ENCODE results near the gene MPZL2.

Gene MPZL2

DNA sequence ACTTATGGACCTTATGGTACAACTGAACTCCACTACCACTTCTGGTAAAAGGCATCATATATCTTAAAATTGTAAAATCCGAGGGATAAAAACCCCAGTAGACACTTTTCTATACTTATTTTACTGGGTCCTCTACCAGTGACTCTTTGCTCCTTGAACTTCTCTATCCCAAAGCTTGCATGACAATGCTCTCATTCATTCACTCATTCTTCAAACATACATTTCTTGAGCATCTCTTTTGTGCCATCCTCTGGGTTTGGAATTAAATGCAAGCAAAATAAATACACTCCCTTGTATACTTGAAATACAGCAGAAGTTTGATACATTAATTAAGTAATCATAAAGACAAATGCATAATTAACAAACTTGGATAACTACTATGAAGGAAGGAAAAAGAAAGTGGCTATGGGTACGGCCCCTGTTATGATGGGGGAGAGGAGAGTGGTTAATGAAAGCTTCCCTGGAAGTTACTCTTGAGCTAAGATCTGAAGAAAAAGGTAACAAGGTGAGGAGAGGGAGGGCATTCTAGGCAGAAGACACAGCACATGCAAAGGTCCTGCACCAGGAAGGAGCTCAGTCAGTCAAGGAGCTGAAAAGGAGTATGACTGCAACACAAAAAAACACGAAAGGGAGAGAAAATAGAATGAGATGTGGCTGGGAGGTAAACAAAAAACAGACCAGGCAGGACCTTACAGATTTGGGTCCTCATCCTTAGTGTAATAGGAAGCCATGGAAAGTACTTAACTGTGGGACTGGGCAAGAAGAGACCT, 19.9 kb downstream of the MPZL2 start:
- TF ChIP-seq CTCF (IDR thresholded peaks at IDR 0.05; ENCODE audit: low read depth, low read length) (no peak), MAX (IDR thresholded peaks at IDR 0.05; ENCODE audit: low read depth, low read length) (no peak)
- DNase-seq (ENCODE audit: low read depth), result no peak
- no peak overlapping the region for H3K4me3 ChIP-seq (ENCODE audit: low read depth, low read length)

DNA sequence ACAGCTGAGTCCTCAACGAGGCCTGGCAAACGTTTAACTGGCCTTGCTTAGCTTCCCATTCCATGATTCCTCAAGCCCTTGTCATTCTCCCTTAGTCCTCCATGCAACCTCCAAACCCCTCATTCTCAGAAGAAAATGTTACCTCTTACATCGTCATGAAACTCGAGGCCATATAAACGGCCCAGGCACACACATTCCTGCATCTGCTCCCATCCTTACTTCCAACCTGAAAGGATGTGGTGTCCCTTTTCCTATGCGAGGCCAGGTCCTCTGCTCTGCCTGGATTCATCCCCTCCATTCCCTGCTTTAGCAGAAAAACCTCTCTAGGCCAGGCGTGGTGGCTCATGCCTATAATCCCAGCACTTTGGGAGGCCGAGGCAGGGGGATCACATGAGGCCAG, 20.9 kb downstream of the MPZL2 start:
- TF ChIP-seq POLR2A (IDR thresholded peaks at IDR 0.05; ENCODE audit: extremely low read depth, insufficient read length), result no peak
- TF ChIP-seq CTCF (IDR thresholded peaks at IDR 0.05; ENCODE audit: low read depth, low read length), result no peak
- no peak for TF ChIP-seq MYC (IDR thresholded peaks at IDR 0.05; ENCODE audit: low read depth, low read length)
- no peak for TF ChIP-seq MAX (IDR thresholded peaks at IDR 0.05; ENCODE audit: low read depth, low read length)

GRCh38 chr11:118241764-118242098, 22.4 kb downstream of the MPZL2 start:
- TF ChIP-seq MYC (IDR thresholded peaks at IDR 0.05; ENCODE audit: low read depth, low read length) (no peak), POLR2A (IDR thresholded peaks at IDR 0.05; ENCODE audit: extremely low read depth, insufficient read length) (no peak)
- no peak for DNase-seq (ENCODE audit: low read depth)
- H3K4me3 ChIP-seq (ENCODE audit: low read depth, low read length), result no peak overlapping the region

More for the DNA sequence above, 20.9 kb downstream of the MPZL2 start:
- no peak for DNase-seq (ENCODE audit: low read depth)
- no peak overlapping the region for H3K4me3 ChIP-seq (ENCODE audit: low read depth, low read length)

- peak overlapping the region; percentile 12 for H3K4me3 ChIP-seq (ENCODE audit: low read depth, low read length)
- TF ChIP-seq CTCF (IDR thresholded peaks at IDR 0.05; ENCODE audit: low read depth, low read length) (no peak), MAX (IDR thresholded peaks at IDR 0.05; ENCODE audit: low read depth, low read length) (no peak), POLR2A (IDR thresholded peaks at IDR 0.05; ENCODE audit: extremely low read depth, insufficient read length) (no peak), MYC (IDR thresholded peaks at IDR 0.05; ENCODE audit: low read depth, low read length) (no peak)
- DNase-seq (ENCODE audit: low read depth), result peak; percentile 87
These were observed 22.9 kb downstream of the MPZL2 start for GRCh38 chr11:118240999-118241763.

DNA sequence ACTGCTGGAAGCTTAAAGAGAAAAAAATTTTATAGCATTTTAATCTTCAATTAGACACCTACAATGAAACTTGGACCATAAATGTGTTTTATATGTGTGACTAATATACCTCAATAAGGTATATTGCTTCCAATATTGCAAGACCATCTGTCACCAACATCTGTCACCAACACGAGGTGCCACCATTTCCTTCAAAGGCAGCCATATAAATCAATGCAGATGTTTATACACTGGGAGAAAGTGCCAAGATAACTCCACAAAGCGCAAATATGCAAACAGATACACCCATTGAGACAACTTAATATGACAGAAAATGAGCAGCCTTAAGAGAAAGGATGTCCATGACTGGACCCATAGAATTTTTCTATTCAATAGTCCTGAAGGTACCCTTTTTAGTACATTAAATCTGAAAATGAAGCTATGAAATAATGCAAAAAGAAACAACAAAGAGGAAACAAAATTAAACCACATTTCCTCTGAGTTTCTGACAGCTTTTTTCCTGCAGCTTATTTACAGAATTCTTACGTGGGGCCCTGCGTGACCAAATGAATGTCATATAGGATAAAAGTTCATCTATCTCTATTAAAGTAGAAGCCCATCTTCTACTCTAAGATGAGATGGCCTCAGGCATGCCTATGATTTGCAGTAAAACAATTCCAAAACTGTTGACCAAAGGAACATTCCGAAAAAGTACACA, 24.4 kb downstream of the MPZL2 start:
- TF ChIP-seq POLR2A (IDR thresholded peaks at IDR 0.05; ENCODE audit: extremely low read depth, insufficient read length), result no peak
- TF ChIP-seq MYC (IDR thresholded peaks at IDR 0.05; ENCODE audit: low read depth, low read length), result no peak
- no peak for TF ChIP-seq CTCF (IDR thresholded peaks at IDR 0.05; ENCODE audit: low read depth, low read length)
- TF ChIP-seq MAX (IDR thresholded peaks at IDR 0.05; ENCODE audit: low read depth, low read length), result no peak

GRCh38 chr11:118238929-118239328, 25.2 kb downstream of the MPZL2 start:
- TF ChIP-seq CTCF (IDR thresholded peaks at IDR 0.05; ENCODE audit: low read depth, low read length) (no peak), POLR2A (IDR thresholded peaks at IDR 0.05; ENCODE audit: extremely low read depth, insufficient read length) (no peak), MYC (IDR thresholded peaks at IDR 0.05; ENCODE audit: low read depth, low read length) (no peak), MAX (IDR thresholded peaks at IDR 0.05; ENCODE audit: low read depth, low read length) (no peak)
- H3K4me3 ChIP-seq (ENCODE audit: low read depth, low read length), result no peak overlapping the region
- DNase-seq (ENCODE audit: low read depth), result peak; percentile 85

More for the DNA sequence above, 24.4 kb downstream of the MPZL2 start:
- no peak overlapping the region for H3K4me3 ChIP-seq (ENCODE audit: low read depth, low read length)
- DNase-seq (ENCODE audit: low read depth), result no peak
